Measurements from ENCODE around the gene ANKDD1A.

ANKDD1A gene

GRCh38 chr15:64925335-64926330 is 13.9 kb downstream of the ANKDD1A start:
- no peak for DNase-seq

GRCh38 chr15:64926661-64927060 is 15.0 kb downstream of the ANKDD1A start:
- DNase-seq = no peak

GRCh38 chr15:64928626-64929220 is 17.0 kb downstream of the ANKDD1A start:
- no peak for DNase-seq

GRCh38 chr15:64930019-64930652 is 18.4 kb downstream of the ANKDD1A start:
- DNase-seq = no peak

- no peak for DNase-seq
Observed at GRCh38 chr15:64930778-64931371, 19.2 kb downstream of the ANKDD1A start.

- DNase-seq = no peak
Observed at GRCh38 chr15:64931381-64931780, 19.7 kb downstream of the ANKDD1A start.

GRCh38 chr15:64934023-64934422 is 22.3 kb downstream of the ANKDD1A start:
- no peak for DNase-seq

GRCh38 chr15:64938192-64938591 is 26.5 kb downstream of the ANKDD1A start:
- DNase-seq = no peak

- DNase-seq = no peak
Observed at GRCh38 chr15:64942356-64942755, 30.7 kb downstream of the ANKDD1A start.

GRCh38 chr15:64943512-64944225 is 32.0 kb downstream of the ANKDD1A start:
- DNase-seq = no peak

- no peak for DNase-seq
Observed at GRCh38 chr15:64944961-64945360, 33.3 kb downstream of the ANKDD1A start.

GRCh38 chr15:64947211-64947610 is 35.5 kb downstream of the ANKDD1A start:
- DNase-seq = no peak

GRCh38 chr15:64948916-64949315 is 37.2 kb downstream of the ANKDD1A start:
- DNase-seq = no peak

GRCh38 chr15:64949383-64950186 is 37.9 kb downstream of the ANKDD1A start:
- DNase-seq = no peak

GRCh38 chr15:64950888-64951287 is 39.2 kb downstream of the ANKDD1A start:
- DNase-seq = no peak

- no peak for DNase-seq
Observed at GRCh38 chr15:64951777-64952418, 40.2 kb downstream of the ANKDD1A start.

- no peak for DNase-seq
Observed at GRCh38 chr15:64954395-64954794, 42.7 kb downstream of the ANKDD1A start.

GRCh38 chr15:64959128-64959527 is 47.4 kb downstream of the ANKDD1A start:
- no peak for DNase-seq

GRCh38 chr15:64960153-64960552 is 48.5 kb downstream of the ANKDD1A start:
- DNase-seq = no peak

GRCh38 chr15:64961013-64961412 is 49.3 kb downstream of the ANKDD1A start:
- no peak for DNase-seq

GRCh38 chr15:64969401-64969800 is 57.7 kb downstream of the ANKDD1A start:
- no peak for DNase-seq
